Uterus (tissue), 4 donors: ENCODE measurements around the gene DNAJC22. TPM values are rescaled to one million over a fixed set of nuclear protein-coding genes. Genes with fewer than 3 reads are reported as not detected.

Experiments used
- DNase-seq, 2 donors: peaks; one replicate each; pipeline ENCODE4 v3.0.0-alpha.2; 2019 to 2020
- H3K27ac ChIP-seq, 2 donors: fragments of 200-600 bp; sonication (generic); 1 replicate in 1 of 2; 2 replicates in 1 of 2; pipeline ENCODE4 v1.5.1; 2016 to 2018
- H3K27me3 ChIP-seq, 2 donors: fragments of 200-600 bp; sonication (generic); one replicate each; pipeline ENCODE4 v1.5.1; 2018 to 2019; ENCODE audit warnings: control low read depth in 1 of 2
- H3K36me3 ChIP-seq, 2 donors: fragments of 200-600 bp; sonication (generic); one replicate each; pipeline ENCODE4 v1.5.1; 2019; ENCODE audit warnings: control low read depth in 1 of 2
- H3K4me1 ChIP-seq, 2 donors: fragments of 200-600 bp; sonication (generic); one replicate each; pipeline ENCODE4 v1.5.1; 2018 to 2019; ENCODE audit warnings: control low read depth in 1 of 2
- H3K4me3 ChIP-seq, 2 donors: fragments of 200-600 bp; sonication (generic); 1 replicate in 1 of 2; 2 replicates in 1 of 2; pipeline ENCODE4 v1.5.1; 2018 to 2019; ENCODE audit warnings: mild to moderate bottlenecking in 1 of 2
- H3K9me3 ChIP-seq, 2 donors: fragments of 200-600 bp; sonication (generic); one replicate each; pipeline ENCODE4 v1.5.1; 2019; ENCODE audit warnings: control low read depth in 1 of 2
- CTCF ChIP-seq, 4 experiments: fragments of 200-600 bp in 2 of 4; fragments of 450-650 bp in 2 of 4; sonication (generic) in 2 of 4; IDR thresholded peaks; one replicate each; pipeline ENCODE4 v1.5.1; 2016 to 2019; ENCODE audit warnings: antibody characterized with exemption in 4 of 4, mild to moderate bottlenecking in 2 of 4, moderate library complexity in 1 of 4
- POLR2A ChIP-seq, 2 donors: fragments of 450-650 bp; IDR thresholded peaks; one replicate each; pipeline ENCODE4 v1.6.1; 2016; ENCODE audit warnings: antibody characterized with exemption in 2 of 2, mild to moderate bottlenecking in 1 of 2, moderate library complexity in 1 of 2
- intact Hi-C: fragments of 100-400 bp; cut with DNase I; formaldehyde crosslinking; loops from one replicate; pipeline ENCODE4 v1.15.1; 2023; ENCODE audit warnings: low total_unique reads
- total RNA-seq, 4 donors: library from RNA; depleted of rRNA in 3 of 4; stranded (reverse); fragments of >200 nt in 3 of 4; gene quantifications; one replicate each; pipeline versions ENCODE4 v1.1.0 to v1.2.4, GENCODE V29; 2014 to 2023
- donor health status: DM: yes; HTN: yes; CAD: no.

The DNAJC22 gene
- total RNA-seq, 4 donors from 2014 or later, result 4.5 TPM; not detected in 3

DNA sequence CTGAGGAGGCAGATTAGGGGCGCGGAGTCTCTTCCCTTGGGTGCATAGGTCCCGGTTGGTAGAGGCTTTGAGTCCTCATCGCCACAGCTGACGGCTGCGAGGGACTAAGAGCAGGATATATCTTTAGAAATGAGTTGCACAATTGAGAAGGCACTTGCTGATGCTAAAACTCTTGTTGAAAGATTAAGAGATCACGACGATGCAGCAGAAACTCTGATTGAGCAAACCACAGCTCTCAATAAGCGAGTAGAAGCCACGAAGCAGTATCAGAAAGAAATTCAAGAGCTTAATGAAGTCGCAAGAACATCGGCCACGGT, 42.7 kb downstream of the DNAJC22 start:
- no peak for TF ChIP-seq CTCF (IDR thresholded peaks at IDR 0.05)
- TF ChIP-seq POLR2A (IDR thresholded peaks at IDR 0.05), result no peak
- no peak for DNase-seq
- no peak overlapping the region for H3K27ac ChIP-seq

GRCh38 chr12:49397000-49397399, 50.3 kb downstream of the DNAJC22 start:
- no peak for DNase-seq
- TF ChIP-seq POLR2A (IDR thresholded peaks at IDR 0.05) (no peak), CTCF (IDR thresholded peaks at IDR 0.05) (no peak)
- intact Hi-C loops, result no loop called here
- H3K4me3 ChIP-seq, result no peak overlapping the region
- H3K36me3 ChIP-seq, result no peaks in the 10 kb centered on the region
- H3K27ac ChIP-seq, result no peak overlapping the region
- H3K4me1 ChIP-seq, result no peaks in the 10 kb centered on the region
- H3K27me3 ChIP-seq, result no peaks in the 10 kb centered on the region
- no peaks in the 10 kb centered on the region for H3K9me3 ChIP-seq

More for the DNA sequence above, 42.7 kb downstream of the DNAJC22 start:
- Histone ChIP-seq H3K4me1 (no peaks in the 10 kb centered on the region), H3K36me3 (no peaks in the 10 kb centered on the region), H3K27me3 (no peaks in the 10 kb centered on the region), H3K4me3 (no peak overlapping the region), H3K9me3 (no peaks in the 10 kb centered on the region)
- intact Hi-C loops, result no loop called here

DNA sequence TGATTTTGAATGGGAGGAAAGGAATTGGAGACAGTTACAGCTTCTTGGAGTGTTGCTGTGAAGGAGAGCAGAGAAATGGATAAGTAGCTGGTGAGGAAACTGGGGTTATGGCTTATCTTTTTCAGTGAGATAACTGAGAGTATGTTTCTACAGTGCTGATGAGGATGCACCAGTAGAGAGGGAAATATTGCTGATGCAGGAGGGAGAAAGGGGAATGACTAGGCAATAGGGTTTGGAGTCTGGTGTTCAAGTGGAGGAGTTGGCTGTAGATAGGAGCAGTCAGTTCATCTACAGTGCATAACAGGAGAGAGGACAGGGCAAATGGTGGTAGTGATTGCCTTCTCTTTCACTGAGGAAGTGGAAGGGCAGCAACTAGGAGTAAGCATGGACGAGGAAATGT, 53.6 kb downstream of the DNAJC22 start:
- DNase-seq, result no peak
- no peak for TF ChIP-seq CTCF (IDR thresholded peaks at IDR 0.05)
- no peak for TF ChIP-seq POLR2A (IDR thresholded peaks at IDR 0.05)
- H3K27me3 ChIP-seq, result no peaks in the 10 kb centered on the region
- H3K4me3 ChIP-seq, result no peak overlapping the region
- no peaks in the 10 kb centered on the region for H3K36me3 ChIP-seq
- no peak overlapping the region for H3K27ac ChIP-seq
- intact Hi-C loops, result no loop called here
- H3K9me3 ChIP-seq, result no peaks in the 10 kb centered on the region
- no peaks in the 10 kb centered on the region for H3K4me1 ChIP-seq

Other genes starting within 250 kb of the DNAJC22 start
- 100 to 1,000 TPM in 1 of 4 donors, 10 to 100 TPM in 3; 22.1 to 114 (median 43.2) TPM for gene LMBR1L, start 236.0 kb upstream of the DNAJC22 start, total RNA-seq
- gene TUBA1B, start 215.5 kb upstream of the DNAJC22 start, total RNA-seq, result 100 to 1,000 TPM; 374 to 912 (median 498) TPM
- gene TUBA1A, start 157.8 kb upstream of the DNAJC22 start, total RNA-seq, result 100 to 1,000 TPM; 241 to 900 (median 352) TPM
- 10 to 100 TPM; 30.7 to 90.0 (median 74.6) TPM for gene TUBA1C, start 81.8 kb upstream of the DNAJC22 start, total RNA-seq
- 1 to 10 TPM in 2 of 4 donors, not detected in 2; 4.7 to 5.6 TPM for gene PRPH, start 51.7 kb upstream of the DNAJC22 start, total RNA-seq
- gene TROAP, start 23.6 kb upstream of the DNAJC22 start, total RNA-seq, result 10 to 100 TPM in 1 of 4 donors, 1 to 10 TPM in 1, not detected in 2; 1.8 to 10.2 TPM
- gene C1QL4, start 9.7 kb upstream of the DNAJC22 start, total RNA-seq, result 1 to 10 TPM in 1 of 4 donors, not detected in 3; 1.7 TPM
- 10 to 100 TPM in 2 of 4 donors, 1 to 10 TPM in 2; 3.3 to 46.0 (median 16.0) TPM for gene SPATS2, start 20.6 kb downstream of the DNAJC22 start, total RNA-seq
- 1 to 10 TPM in 1 of 4 donors, under 1 TPM in 2, not detected in 1; under 0.01 to 1.7 (median 0.43) TPM for gene KCNH3, start 192.1 kb downstream of the DNAJC22 start, total RNA-seq
- gene MCRS1, start 221.3 kb downstream of the DNAJC22 start, total RNA-seq, result 10 to 100 TPM; 20.0 to 81.2 (median 50.4) TPM